ENCODE data around the gene ODC1. TPM values are rescaled to one million over a fixed set of nuclear protein-coding genes. Genes with fewer than 3 reads are reported as not detected.
A peak's percentile ranks its signal among the peaks of the same experiment; 100 is the strongest.

ODC1 gene
- total RNA-seq, 1 experiment from 2014 or later: 646 TPM

DNA sequence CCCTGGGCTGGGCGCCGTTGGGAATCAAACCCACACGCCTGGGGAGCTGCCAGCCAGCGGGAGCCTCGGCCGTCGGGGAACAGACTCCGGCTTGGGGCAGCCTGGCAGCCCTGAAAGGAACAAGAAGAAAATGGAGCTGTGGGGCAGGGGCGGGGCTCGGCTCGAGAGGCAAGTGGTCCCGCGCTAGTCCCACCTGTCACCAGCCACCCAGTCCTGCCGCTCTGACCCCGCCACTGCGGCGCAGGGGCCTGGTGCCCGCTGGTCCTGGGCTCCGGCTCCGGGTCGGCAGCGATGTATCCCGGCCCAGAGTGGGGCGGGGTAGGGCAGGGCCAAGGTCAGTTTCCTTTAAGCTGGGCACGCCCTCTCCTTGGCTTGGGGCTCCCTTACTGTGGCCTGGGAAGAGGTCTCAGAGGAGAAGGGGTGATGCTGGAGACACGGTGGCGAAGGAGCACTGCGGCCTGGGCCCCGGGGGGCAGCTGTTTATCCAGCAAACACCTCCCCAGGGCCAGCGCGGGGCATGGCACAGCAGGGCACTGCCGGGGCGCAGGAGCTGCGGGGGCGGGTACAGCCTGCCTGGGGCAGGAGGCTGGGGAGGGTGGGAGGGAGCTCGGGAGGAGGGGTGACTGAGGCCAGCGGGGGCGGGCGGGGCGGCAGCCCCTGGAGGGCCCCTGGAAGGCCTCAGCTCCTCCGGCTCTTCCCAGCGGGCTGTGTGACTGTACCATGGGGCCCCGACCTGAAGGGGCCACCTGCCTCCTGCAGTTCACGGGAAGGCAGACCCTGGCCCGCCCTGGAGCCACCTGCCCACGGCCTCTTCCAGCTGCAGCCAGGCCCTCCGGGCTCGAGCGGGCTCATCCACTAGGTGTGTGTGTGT lies 15.6 kb downstream of the ODC1 start:
- Histone ChIP-seq H3K36me3 (peaks cover 6% of the 10 kb centered on the region; the same call in 1 of the 2 replicates), H3K27me3 (no peaks in the 10 kb centered on the region), H3K9me3 (no peaks in the 10 kb centered on the region), H3K4me3 (no peak overlapping the region)
- DNase-seq: no peak

DNA sequence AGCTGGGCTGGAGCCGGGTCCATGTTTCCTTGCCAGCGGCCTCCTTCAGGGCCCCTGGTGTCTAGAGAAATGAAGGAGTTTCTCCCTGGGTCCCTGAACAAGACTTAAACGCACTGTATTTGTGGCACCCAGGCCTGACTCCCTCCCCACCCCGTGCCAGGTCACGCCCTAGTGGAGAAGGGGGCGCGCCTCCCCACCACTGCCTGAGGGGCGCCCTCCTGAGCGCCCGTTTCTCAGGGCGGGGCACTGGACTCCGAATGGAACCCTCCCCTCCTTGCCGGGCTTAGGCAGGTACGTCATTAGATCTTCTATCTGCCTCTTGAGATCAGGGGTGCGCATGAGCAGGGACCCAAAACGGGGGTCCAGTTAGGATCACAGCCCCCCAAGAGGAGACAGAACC lies 16.3 kb downstream of the ODC1 start:
- H3K27me3 ChIP-seq: no peaks in the 10 kb centered on the region
- DNase-seq: no peak
- H3K9me3 ChIP-seq: no peaks in the 10 kb centered on the region
- H3K36me3 ChIP-seq: peaks cover 13% of the 10 kb centered on the region; the same call in 1 of the 2 replicates
- no peak overlapping the region for H3K4me3 ChIP-seq

DNA sequence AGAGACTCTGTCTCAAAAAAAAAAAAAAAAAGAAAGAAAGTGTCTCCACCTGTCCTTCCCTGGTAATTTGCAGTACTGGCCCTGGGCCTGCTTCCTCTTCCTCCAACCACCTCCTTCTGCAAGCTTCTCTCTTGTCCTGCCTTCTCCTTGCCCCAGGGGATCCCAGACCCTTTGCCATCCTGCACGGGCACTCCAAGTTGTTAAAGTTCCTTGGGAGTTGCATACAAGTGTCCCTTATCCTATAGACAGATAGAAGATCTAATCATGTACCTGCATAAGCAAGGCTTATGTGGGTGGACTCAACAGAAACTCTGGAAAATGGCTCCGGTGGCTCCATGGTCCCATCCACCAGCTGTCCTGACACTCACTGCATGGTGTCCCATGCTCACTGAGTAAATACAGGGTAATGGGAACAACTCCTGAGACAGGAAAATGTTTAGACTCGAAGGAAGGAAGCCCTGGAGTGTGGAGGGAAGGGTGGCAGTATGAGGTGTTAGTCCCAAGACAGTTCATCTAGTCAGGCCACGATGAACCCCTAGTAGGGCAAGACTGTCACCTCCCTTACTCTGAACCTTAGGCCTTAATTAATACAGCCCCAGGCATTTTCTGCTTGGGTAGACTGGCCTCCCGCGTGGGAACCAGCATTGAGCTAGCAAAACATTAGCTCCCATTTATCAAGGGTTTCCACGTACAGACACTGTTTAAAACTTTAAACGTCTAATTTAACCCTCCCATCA lies 17.1 kb downstream of the ODC1 start:
- peaks cover 21% of the 10 kb centered on the region for H3K36me3 ChIP-seq
- H3K4me3 ChIP-seq: no peak overlapping the region
- H3K27me3 ChIP-seq: no peaks in the 10 kb centered on the region
- no peak for DNase-seq
- H3K9me3 ChIP-seq: no peaks in the 10 kb centered on the region

DNA sequence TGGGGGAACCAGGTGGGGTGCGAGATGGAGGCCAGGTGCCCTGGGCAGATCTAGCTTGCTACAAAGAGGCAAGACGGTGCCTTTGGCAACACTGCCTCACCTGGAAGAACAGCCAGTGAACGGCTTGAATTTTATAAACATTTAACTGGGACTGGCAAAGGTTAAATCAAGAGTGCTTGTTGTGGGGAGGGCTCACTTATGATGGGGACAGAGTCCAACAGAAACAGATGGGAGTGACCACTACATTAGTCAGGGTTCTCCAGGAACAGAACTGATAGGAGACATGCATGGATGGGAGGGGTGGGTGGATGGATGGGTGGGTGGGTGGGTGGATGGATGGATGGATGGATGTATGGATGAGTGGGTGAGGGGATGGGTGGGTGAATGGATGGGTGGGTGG lies 19.2 kb downstream of the ODC1 start:
- Histone ChIP-seq H3K9me3 (no peaks in the 10 kb centered on the region), H3K4me3 (no peak overlapping the region), H3K27me3 (no peaks in the 10 kb centered on the region), H3K36me3 (peaks cover 29% of the 10 kb centered on the region)
- DNase-seq: no peak

DNA sequence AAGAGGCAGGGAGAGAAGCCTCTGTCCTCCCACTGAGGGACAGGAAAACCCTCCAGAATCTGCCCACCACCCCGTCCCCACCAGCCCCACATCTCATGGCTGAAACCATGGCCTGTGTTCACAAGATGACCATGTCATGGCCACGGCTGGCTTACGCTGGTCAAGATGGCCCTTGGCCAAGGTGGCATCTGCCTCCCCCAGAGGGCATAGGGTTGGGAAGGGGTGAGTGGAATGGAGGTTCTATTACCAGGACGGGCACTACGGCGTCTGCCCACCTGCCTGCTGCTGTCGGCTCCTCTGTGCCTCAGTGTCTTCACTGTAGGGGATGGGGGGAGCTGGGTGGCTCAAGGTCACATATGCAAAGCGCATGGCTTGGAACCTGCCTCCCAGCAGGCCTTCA lies 19.8 kb downstream of the ODC1 start:
- H3K36me3 ChIP-seq: peaks cover 34% of the 10 kb centered on the region
- H3K4me3 ChIP-seq: no peak overlapping the region
- no peaks in the 10 kb centered on the region for H3K9me3 ChIP-seq
- no peaks in the 10 kb centered on the region for H3K27me3 ChIP-seq
- DNase-seq: no peak

DNA sequence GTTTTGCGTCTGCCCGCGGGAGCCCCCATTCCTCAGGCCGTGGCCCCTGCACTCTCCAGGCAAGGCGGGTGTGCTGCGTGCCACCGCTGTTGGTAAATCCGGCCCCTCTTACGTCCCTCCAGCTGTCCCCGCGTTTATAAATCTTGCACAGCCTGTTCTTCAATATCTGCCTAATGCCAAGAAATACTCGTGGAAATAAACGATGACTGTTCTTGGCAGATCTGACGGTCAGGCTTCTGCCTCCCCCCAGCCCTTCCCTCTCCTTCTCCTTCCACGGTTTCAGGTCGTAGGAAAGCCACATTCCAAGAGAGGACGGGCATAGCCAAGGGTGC lies 20.5 kb downstream of the ODC1 start:
- Histone ChIP-seq H3K9me3 (no peaks in the 10 kb centered on the region), H3K36me3 (peaks cover 41% of the 10 kb centered on the region), H3K4me3 (no peak overlapping the region), H3K27me3 (no peaks in the 10 kb centered on the region)
- DNase-seq: no peak

DNA sequence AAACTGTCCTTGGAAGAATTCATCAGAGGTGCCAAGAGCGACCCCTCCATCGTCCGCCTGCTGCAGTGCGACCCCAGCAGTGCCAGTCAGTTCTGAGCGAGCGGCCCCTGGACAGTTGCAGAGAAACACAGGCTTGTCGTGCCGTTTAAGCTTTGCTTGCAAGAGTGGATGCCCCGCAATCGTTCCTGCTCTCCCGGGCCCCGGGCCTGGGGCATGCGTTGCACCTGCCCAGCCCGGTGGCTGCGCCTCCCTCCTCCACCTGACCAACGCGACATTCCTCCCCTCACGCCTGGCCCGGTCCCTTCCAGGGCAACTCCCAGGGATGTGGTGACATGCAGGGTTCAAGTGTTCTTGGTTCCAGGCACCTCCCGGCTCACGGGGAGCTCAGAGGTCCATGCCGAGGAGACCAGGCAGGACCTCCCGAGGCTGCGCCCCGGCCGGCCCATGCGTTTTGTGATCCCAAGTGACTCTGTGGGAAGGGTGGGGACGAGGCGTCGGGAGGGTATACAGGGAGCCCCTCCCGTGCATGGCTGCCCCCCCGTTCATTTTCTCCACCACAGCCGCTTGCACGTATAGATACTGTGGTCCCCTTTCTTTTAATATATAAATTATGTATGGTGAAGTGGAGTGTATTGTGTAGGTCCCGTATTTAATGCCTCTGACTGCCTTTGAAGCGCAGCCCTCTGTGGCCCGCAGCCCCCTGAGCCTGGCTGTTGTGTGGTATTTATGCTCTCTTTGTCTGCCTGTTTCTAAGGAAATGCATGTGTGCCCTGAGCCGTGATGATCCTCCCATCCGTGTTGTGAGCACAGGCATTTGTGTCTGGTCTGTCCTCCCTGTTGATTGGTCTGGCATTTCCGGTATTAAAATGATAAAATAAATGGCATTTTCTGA lies 21.2 kb downstream of the ODC1 start:
- H3K4me3 ChIP-seq: no peak overlapping the region
- no peak for DNase-seq
- peaks cover 47% of the 10 kb centered on the region for H3K36me3 ChIP-seq
- H3K9me3 ChIP-seq: no peaks in the 10 kb centered on the region
- no peaks in the 10 kb centered on the region for H3K27me3 ChIP-seq

DNA sequence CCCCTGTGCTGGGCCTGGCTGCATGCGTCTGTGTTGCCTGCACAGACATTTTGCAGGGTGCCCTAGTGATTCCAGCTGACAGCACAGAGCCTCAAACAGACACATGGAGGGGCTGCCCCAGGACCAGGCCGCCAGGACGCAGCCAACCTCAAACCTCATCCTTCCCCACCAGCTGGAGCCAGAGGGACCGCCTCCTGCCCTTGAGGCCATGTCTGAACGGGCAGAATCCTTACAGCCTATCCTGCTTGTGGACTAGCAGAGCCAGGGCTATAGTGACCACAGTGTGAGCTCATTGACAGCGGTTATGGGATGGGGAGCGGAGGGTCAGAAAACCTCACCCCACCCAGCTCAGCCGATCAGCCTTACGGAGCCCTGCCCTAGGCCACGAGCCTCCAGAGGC lies 22.4 kb downstream of the ODC1 start:
- Histone ChIP-seq H3K36me3 (peaks cover 60% of the 10 kb centered on the region), H3K4me3 (no peak overlapping the region), H3K27me3 (no peaks in the 10 kb centered on the region), H3K9me3 (no peaks in the 10 kb centered on the region)
- DNase-seq: no peak

DNA sequence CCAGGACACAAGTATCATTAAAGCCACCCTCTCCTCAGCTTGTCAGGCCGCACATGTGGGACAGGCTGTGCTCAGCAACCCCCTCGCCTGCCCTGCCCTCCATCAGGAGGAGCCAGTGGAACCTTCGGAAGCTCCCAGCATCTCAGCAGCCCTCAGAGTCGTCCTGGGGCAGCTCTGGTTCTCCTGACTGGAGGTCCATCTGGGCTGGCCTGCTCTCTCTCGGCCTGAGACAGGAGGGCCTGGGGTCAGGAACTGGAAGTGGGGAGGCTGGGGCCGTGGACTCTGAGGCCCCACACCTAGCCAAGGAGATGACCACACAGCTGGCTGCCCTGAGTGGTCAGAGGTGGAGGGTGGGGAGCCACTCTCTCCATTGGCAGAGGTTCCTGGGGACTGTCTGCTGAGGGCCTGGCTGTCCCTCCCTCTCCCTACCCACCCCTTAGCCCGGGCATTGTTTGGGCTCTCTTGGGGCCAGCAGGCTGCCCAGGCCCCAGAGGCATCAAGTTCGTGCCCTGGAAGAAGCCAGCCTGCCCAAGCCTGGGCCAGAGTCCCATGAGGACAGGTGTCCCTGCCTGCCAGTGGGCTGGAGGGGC lies 23.1 kb downstream of the ODC1 start:
- H3K9me3 ChIP-seq: no peaks in the 10 kb centered on the region
- H3K36me3 ChIP-seq: peaks cover 61% of the 10 kb centered on the region
- no peaks in the 10 kb centered on the region for H3K27me3 ChIP-seq
- DNase-seq: no peak
- no peak overlapping the region for H3K4me3 ChIP-seq

DNA sequence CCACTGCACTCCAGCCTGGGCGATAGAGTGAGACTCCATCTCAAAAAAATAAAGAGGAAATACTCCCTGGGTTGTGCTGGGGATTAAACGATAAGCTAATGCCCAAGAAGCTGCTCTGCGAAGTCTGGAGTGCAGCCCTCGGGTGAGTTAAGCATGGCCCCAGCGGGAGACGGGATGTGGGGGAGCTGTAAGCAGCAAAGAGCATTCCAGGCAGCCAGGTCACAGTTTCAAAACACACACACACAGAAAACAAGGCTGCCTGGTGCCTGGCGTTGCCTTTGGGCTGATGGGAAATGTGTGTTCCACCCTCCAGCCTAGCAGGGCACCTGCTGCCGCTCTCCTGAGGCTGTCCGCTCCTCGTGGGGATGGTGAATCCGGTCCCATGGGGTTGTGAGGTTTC lies 24.1 kb downstream of the ODC1 start:
- Histone ChIP-seq H3K4me3 (no peak overlapping the region), H3K27me3 (no peaks in the 10 kb centered on the region), H3K9me3 (no peaks in the 10 kb centered on the region), H3K36me3 (peaks cover 66% of the 10 kb centered on the region)
- peak; percentile 40 for DNase-seq

DNA sequence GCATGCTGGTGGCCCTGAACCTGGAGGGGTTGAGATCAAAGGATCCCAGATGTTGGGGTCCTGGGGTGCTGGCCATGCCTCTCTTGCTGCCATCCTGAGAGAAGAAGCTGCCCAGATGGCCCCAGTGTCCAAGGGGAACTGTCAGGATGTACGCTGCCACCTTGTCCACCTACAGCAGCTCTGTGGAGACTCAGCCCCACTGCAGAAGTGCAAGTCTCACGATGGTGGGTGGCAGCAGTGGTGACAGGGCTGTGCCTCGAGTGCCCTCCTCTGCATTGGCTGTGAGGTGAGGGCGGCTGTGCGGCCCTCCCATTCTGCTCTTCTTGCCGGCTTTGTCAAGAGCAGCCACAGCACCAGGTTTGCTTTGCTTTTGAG lies 24.7 kb downstream of the ODC1 start:
- DNase-seq: no peak
- Histone ChIP-seq H3K9me3 (no peaks in the 10 kb centered on the region), H3K36me3 (peaks cover 64% of the 10 kb centered on the region), H3K27me3 (no peaks in the 10 kb centered on the region), H3K4me3 (no peak overlapping the region)

DNA sequence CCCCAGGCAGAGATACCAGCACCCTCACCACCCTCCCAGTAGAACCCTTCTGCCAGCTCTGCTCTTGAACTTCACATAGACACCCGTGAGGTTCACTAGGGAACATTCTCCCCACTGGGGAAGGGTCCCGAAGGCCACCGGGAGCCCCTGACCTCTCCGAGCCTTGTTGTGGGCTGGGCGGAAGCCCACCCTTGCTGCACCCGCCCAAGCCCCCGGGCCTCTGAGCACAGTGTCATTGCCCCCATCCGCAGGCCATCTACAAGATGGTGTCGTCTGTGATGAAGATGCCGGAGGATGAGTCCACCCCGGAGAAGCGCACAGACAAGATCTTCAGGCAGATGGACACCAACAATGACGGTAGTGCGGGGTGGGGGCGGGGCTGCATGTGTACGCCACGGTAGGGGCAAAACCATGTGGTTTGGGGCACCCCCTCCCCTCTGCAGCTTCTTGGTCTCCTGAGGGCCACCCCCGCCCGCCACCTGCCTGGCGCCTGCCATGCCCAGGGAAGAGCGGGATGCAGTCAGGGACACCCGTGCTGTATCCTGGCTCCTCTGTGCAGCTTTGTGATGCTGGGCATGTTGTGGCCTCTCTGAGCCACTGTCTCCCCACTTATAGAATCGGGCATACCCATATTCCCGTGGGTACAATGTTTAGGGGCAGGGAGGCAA lies 25.3 kb downstream of the ODC1 start:
- Histone ChIP-seq H3K36me3 (peaks cover 63% of the 10 kb centered on the region), H3K27me3 (no peaks in the 10 kb centered on the region), H3K9me3 (no peaks in the 10 kb centered on the region), H3K4me3 (no peak overlapping the region)
- no peak for DNase-seq

DNA sequence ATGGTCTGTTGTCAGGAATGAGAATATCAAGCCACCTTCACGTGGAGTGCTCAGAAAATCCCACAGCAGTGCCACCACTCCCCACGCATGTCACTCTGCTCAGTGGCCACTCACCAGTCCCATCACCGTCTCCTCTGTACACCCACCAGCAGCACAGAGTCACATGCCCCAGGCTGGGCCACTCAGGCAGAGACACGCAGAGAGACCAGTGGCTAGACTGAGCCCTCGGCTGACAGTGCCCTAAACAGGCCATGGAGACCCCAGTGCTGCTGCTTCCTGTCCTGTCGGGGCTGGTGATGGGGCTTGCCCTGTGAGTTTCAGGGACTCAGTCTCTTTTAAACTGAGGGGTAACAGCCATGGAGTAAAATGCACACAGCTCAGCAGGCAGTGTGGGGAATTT lies 25.9 kb downstream of the ODC1 start:
- no peak overlapping the region for H3K4me3 ChIP-seq
- no peaks in the 10 kb centered on the region for H3K27me3 ChIP-seq
- no peaks in the 10 kb centered on the region for H3K9me3 ChIP-seq
- DNase-seq: no peak
- H3K36me3 ChIP-seq: peaks cover 57% of the 10 kb centered on the region

DNA sequence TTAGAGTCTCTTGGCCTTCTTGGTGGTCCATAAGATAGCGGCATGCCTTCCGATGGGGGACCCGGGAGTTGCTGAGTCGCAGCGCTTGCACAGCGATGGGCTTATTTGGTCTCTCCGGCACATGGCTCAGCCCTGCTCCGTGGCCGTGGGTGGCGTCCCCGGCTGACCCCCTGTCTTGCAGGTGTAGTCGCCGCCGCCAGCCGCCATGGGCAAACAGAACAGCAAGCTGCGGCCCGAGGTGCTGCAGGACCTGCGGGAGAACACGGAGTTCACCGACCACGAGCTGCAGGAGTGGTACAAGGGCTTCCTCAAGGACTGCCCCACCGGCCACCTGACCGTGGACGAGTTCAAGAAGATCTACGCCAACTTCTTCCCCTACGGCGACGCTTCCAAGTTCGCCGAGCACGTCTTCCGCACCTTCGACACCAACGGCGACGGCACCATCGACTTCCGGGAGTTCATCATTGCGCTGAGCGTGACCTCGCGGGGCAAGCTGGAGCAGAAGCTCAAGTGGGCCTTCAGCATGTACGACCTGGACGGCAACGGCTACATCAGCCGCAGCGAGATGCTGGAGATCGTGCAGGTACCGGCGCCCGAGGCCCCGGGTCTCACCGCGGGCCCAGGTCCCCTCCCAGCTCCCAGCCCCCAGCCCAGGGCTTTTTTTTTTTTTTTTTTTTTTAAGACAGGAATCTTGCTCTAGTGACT lies 28.4 kb downstream of the ODC1 start:
- H3K36me3 ChIP-seq: peaks cover 54% of the 10 kb centered on the region
- DNase-seq: no peak
- H3K9me3 ChIP-seq: no peaks in the 10 kb centered on the region
- no peak overlapping the region for H3K4me3 ChIP-seq
- no peaks in the 10 kb centered on the region for H3K27me3 ChIP-seq

DNA sequence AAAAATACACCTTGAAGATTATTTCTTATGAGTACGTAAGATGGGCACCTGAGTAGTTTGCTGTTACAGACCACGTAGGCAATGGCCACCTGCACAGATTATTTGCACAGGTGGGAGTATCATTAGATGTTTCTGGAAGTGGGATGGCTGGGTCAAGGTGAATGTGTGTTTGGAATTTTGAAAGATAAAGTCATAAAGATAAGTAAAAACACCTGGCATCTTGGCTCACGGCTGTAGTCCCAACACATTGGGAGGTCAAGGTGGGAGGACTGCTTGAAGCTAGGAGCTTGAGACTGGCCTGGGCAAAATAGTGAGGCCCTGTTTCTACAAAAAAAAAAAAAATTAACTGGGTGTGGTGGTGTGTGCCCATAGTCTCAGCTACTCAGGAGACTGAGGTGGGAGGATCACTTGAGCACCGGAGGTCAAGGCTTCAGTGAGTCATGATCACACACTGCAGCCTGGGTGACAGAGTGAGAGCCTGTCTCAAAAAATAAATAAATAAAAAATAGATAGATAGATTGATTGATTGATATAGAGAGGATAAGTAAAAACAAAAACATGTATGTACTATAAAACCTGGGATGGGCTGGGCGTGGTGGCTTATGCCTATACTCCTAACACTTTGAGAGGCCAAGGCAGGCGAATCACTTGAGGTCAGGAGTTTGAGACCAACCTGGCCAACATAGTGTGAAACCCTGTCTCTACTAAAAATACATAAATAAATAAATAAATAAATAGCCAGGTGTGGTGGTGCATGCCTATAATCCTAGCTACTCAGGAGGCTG lies 30.4 kb downstream of the ODC1 start:
- peaks cover 57% of the 10 kb centered on the region for H3K36me3 ChIP-seq
- DNase-seq: no peak
- no peak overlapping the region for H3K4me3 ChIP-seq
- no peaks in the 10 kb centered on the region for H3K9me3 ChIP-seq
- no peaks in the 10 kb centered on the region for H3K27me3 ChIP-seq

All from MG63 (cell line).